Eye (tissue), 1 donor: ENCODE measurements around the gene SPEM1.

Experiments used
- DNase-seq: peaks from one replicate; pipeline ENCODE4 v3.0.0-alpha.2; 2015

The SPEM1 gene, protein sequence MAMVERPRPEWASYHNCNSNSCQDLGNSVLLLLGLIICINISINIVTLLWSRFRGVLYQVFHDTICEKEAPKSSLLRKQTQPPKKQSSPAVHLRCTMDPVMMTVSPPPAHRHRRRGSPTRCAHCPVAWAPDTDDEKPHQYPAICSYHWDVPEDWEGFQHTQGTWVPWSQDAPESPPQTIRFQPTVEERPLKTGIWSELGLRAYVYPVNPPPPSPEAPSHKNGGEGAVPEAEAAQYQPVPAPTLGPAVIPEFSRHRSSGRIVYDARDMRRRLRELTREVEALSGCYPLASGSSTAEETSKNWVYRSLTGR

DNA sequence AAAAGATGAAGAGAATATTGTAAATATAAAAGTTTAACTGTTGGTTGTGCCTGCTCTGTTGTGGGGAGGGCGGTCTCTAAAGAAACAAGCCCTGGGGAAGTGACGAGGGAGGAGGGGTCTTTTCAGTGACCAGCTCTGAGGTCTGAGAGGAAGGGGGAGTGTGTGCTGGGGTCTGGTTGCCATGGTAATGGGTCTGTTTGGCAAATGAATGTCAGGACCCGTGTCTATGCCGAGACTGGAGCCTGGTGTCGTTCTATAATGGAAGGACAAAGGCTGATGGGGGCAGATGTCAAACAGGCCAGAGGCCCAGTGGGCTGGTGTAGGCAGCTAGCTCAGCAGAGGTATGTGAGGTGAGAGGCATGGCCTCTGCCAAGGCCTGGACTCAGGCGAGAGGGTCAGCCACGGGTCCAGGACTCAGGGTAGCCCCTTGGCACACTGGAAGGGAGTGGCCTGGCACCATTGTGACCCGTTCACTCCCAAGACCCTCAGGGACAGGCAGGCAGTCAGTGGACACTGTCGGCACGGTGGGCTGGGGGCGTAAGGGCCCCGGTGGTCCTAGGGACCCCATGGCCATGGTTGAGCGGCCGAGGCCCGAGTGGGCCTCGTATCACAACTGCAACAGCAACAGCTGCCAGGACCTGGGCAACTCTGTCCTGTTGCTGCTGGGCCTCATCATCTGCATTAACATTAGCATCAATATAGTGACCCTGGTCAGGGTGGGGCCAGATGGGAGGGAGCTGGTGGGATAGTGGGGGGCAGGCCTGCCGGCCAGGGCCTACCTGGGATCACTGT lies at the start of gene SPEM1:
TSS of gene SPEM1 (plus strand) at position 506 of the 792 bp plus-strand sequence. CDS start at position 567, 61 bp downstream.
- DNase-seq, result peak; percentile 80

DNA sequence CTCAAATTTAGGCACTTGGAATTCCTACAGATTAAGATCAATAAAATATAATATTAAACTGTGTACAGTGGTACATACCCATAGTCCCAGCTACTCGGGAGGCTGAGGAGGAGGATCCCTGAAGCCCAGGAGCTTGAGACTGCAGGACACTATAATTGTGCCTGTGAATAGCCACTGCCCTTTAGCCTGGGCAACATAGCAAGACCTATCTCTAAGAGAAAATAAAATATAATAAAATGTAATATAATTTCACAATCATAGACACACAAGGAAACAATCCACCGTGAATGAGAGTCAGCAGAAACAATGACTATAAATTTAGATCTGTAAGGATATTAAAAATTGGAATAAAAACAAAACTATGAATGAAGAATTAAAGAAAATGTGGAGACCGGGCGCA lies 49.3 kb upstream of the SPEM1 start:
- DNase-seq, result no peak

DNA sequence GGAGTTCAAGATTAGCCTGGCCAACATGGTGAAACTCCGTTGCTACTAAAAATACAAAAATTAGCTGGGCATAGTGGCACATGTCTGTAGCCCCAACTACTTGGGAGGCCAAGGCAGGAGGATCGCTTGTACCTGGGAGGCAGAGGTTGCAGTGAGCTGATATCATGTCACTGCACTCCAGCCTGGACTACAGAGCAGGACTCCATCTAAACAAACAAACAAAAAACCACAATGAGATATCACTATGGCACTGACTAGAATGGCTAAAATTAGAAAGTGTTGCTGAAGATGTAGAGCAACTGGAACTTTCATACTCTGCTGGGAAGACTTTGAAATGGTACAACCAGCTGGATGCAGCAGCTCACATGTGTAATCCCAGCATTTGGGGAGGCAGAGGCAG lies 45.8 kb upstream of the SPEM1 start:
- DNase-seq, result no peak

- DNase-seq, result no peak
These were observed 41.0 kb upstream of the SPEM1 start for GRCh38 chr17:7379134-7379533.

GRCh38 chr17:7380321-7380720 lies 39.8 kb upstream of the SPEM1 start:
- peak; percentile 43 for DNase-seq

GRCh38 chr17:7380855-7381683 lies 39.1 kb upstream of the SPEM1 start, which contains the start of gene TNK1:
TNK1 (plus strand) TSS chr17:7381089; CDS start chr17:7382927, 1,838 bp downstream.
- no peak for DNase-seq

GRCh38 chr17:7382901-7383300 lies 37.2 kb upstream of the SPEM1 start:
- no peak for DNase-seq

- DNase-seq, result no peak
These were observed 36.8 kb upstream of the SPEM1 start for GRCh38 chr17:7383371-7383741.

DNA sequence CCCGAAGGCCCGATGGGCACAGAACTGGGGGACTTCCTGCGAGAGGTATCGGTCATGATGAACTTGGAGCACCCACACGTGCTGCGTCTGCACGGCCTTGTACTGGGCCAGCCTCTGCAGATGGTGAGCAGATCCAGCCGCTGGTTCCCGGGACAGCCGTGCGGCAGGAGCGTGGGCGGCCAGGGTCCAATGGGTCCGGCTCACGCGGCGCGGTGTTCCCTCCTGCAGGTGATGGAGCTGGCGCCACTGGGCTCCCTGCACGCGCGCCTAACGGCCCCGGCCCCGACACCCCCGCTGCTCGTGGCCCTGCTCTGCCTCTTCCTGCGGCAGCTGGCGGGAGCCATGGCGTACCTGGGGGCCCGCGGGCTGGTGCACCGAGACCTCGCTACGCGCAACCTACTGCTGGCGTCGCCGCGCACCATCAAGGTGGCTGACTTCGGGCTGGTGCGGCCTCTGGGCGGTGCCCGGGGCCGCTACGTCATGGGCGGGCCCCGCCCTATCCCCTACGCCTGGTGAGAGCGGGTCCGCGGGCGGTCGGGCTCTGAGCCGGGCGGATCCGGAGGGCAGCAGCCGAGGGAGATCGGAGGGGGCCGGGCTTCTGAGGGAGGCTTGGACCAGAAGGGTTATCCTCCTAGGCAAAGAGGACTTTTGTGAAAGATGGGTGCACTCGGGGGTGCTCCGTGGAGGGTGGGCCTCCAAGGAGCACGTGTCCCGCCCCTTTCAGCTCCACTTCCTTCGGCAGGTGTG lies 36.2 kb upstream of the SPEM1 start:
- peak; percentile 87 for DNase-seq

DNA sequence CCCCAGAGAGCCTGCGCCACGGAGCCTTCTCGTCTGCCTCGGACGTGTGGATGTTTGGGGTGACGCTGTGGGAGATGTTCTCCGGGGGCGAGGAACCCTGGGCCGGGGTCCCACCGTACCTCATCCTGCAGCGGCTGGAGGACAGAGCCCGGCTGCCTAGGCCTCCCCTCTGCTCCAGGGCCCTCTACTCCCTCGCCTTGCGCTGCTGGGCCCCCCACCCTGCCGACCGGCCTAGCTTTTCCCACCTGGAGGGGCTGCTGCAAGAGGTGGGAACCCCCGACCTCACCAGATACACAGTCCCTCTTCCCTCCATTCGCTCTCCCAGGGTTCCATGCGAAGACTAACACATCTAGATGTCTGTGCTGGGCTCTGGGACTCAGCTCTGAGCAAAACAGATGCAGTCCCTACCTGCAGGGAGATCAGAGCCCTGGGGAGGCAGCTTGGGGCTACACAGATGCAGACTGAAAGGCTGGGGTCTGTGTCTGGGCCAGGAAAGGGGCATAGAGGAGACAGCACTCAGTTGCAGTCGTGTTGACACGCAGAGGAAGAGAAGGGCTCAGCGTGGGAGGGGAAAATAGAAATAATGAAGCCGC lies 35.5 kb upstream of the SPEM1 start:
- DNase-seq, result peak; percentile 37

DNA sequence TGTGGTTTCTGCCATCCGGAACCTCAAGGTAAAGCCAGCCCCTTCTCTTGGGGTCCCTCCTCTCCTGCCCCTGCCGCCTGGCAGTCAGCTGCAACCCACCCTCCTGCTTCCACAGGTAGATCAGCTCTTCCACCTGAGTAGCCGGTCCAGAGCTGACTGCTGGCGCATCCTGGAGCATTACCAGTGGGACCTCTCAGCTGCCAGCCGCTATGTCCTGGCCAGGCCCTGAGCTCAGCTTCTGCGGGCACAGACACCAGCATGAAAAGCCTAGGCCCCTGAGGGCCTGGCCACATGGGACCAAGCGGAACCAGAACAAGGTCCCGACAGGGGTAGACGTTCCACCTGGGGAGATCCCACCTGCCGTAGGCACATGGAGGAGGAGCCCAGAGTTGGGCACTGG lies 31.3 kb upstream of the SPEM1 start:
- no peak for DNase-seq

DNA sequence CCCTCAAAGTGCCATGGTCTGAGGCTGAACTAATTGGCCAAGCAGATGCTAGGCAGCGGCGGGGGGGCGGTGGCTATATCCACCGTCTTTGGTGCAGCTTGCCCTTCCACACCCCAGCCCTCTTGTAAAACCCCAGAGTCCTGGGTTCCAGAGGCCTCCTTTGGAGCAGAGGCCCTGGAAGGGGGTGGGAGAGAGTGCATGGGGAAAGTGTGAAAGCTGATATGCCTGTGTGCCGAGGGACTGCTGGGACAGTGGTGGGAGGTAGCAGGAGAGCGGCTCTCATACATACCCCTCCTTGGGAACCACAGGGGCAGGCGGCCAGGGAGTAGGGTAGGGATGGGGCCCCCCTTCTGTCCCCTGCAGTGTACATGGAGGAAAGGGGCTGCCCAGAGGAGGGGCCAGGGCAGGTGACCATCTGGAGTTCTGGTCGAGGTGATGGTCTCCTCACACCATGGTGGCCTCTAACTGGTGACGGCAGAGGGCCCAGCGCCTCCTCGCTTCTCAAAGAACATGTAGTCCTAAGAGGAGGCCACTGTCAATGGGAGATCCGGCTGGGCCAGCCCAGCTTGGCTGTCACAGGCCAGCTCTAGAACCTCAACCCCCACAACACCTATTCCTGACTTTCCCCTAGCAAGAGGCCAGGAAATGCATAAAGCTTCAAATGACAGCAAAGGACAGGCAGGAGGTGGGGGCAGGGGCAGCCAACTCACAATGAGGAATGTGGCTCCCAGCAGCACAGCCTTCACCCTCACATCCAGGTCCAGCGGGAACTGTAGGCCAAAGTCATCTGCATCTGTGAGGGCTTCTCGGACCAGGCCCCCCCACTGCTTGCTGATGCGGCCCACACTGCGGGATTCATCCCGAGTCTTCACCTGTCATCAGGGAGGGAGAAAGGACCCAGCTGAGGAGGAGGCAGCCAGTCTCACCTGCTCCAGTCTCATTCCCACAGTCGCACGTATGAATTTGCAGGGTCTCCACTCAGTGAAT lies 29.9 kb upstream of the SPEM1 start:
- no peak for DNase-seq

- DNase-seq, result no peak
These were observed 28.8 kb upstream of the SPEM1 start for GRCh38 chr17:7391307-7391706.

DNA sequence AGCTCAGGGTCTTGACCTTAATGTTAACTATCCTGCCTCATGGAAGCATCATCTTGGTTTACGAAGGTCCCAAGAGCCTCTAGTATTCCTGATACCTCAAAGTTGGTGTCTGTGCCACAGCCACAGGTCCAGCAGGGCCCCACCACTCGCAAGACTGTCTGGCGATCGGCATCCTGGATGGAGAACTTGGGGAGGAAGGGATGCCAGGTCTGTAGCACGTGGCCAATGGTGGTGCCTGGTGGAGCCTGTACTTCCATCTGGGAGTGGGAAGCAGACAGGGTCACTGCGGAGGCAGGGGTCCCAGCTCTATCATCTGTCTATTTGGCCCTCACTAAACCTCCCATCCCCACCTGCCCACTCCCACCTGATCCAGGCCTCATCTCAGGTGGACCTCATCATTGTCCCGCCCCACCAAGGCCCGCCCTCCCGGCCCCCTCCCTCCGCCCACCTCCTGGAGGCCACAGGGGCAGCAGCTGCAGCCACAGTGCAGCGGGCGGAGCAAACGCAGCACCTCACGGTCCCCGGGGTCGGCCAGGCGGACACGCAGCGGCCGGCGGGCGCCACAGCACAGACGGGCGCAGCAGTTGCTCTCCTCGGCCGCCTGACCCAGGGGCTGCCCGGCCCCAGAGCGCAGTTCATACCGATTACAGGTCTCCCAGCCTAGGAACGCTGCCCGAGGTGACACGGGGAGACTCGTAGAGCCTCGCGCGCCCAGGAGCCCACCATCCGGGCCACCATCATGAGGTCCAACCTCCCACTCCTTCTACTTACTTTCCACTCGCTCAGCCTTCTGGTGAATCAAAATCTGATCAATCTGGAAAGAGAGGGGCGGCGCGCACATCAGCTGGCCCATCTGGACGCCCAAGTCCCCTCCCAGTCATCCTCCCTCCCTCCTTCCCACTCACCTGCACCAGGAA lies 27.2 kb upstream of the SPEM1 start:
- DNase-seq, result peak; percentile 54

GRCh38 chr17:7393613-7394451 lies 26.3 kb upstream of the SPEM1 start:
- no peak for DNase-seq

DNA sequence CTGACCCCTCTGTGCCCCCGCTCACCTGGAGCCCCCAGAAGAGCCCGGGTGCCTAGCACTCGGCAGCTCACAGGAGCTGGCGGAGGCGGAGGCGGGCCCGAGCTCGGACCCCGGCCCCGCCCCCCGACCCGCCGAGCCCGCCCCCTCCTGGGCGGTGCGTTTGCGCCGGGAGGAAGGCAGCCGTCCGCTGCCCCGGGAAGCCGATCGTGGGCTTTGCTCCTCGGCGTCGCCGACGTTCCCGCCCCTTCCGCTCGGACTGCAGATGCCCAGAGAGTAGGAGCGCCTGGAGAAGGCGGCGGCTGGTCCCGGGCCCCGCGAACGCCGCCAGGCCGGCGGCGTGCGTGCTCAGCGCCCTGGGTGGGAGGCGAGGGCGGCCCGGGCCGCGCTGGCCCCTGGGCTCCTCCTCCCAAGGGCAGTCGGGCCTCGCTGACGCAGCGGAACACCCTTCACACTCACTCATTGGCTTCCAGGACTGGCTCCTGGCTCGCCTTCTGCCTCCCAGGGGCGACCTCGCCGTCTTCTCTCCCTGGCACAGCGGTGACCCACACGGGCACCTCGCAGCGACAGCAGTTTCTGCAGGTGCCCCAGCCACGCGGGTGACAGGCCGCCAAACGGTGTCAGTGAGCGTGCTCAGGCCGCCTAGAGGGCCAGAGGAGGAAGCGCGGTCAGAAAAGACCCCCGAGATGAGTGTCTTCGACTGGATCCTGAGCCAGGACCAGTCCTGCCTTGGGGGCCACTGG lies 25.5 kb upstream of the SPEM1 start, which contains the start of gene PLSCR3:
TSS of gene PLSCR3 (minus strand) at position 74 of the 740 bp plus-strand sequence. CDS start 415 bp downstream, outside the sequence.
- peak; percentile 93 for DNase-seq

GRCh38 chr17:7396147-7396546 lies 24.0 kb upstream of the SPEM1 start:
- DNase-seq, result no peak

- no peak for DNase-seq
These were observed 21.5 kb upstream of the SPEM1 start for GRCh38 chr17:7398612-7399011.
